Measurements from ENCODE around the gene MYRF. TPM values are rescaled to one million over a fixed set of nuclear protein-coding genes. Genes with fewer than 3 reads are reported as not detected.

The MYRF gene
- total and polyA plus RNA-seq, 2 of the 13 experiments (the other 11 are each of a cell fraction or from before 2014, with no cell fraction given): 10.2 to 25.9 TPM

DNA sequence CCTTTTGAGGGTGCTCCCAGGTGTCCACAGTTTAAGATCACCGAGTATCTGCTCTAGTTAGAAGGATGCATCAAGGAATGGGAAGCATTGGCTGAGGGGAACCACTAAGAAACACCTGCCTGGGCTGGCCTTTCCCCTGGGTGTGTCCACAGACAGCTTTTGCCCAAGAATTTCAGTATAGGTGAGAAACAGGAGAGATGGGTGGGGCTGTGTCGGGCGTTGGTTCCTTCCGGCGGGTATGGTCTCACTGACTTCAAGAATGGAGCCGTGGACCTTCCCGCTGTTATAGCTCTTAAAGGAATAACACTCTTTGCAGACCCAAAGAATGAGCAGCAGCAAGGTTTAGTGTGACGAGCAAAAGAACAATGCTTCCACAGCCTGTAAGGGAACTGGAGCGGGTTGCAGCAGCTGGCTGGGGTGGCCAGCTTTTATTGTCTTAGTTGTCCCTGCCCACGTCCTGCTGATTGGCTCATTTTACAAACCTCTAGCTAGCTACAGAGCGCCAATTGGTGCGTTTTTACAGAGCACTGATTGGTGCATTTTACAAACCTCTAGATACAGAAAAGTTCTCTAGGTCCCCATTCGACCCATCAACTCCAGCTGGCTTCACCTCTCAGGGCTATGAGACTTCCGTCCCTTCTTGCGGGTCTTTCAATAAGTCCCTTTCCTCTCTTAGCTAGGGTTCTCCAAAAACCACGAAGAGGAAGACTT is 62.0 kb downstream of the MYRF start (continued):
- TF ChIP-seq, protein P1, sequence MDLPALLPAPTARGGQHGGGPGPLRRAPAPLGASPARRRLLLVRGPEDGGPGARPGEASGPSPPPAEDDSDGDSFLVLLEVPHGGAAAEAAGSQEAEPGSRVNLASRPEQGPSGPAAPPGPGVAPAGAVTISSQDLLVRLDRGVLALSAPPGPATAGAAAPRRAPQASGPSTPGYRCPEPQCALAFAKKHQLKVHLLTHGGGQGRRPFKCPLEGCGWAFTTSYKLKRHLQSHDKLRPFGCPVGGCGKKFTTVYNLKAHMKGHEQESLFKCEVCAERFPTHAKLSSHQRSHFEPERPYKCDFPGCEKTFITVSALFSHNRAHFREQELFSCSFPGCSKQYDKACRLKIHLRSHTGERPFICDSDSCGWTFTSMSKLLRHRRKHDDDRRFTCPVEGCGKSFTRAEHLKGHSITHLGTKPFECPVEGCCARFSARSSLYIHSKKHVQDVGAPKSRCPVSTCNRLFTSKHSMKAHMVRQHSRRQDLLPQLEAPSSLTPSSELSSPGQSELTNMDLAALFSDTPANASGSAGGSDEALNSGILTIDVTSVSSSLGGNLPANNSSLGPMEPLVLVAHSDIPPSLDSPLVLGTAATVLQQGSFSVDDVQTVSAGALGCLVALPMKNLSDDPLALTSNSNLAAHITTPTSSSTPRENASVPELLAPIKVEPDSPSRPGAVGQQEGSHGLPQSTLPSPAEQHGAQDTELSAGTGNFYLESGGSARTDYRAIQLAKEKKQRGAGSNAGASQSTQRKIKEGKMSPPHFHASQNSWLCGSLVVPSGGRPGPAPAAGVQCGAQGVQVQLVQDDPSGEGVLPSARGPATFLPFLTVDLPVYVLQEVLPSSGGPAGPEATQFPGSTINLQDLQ (CRISPR knock-in tag; IDR thresholded peaks at IDR 0.05): no peak
- TF ChIP-seq, protein P2, sequence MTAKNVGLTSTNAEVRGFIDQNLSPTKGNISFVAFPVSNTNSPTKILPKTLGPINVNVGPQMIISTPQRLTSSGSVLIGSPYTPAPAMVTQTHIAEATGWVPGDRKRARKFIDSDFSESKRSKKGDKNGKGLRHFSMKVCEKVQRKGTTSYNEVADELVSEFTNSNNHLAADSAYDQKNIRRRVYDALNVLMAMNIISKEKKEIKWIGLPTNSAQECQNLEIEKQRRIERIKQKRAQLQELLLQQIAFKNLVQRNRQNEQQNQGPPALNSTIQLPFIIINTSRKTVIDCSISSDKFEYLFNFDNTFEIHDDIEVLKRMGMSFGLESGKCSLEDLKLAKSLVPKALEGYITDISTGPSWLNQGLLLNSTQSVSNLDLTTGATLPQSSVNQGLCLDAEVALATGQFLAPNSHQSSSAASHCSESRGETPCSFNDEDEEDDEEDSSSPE (CRISPR knock-in tag; IDR thresholded peaks at IDR 0.05): no peak
- TF ChIP-seq RBFOX2 (IDR thresholded peaks at IDR 0.05; ENCODE audit: low read depth, low read length) (no peak), KLF16 (CRISPR knock-in tag; IDR thresholded peaks at IDR 0.05) (no peak), RBM22 (optimal IDR thresholded peaks at IDR 0.05; ENCODE audit: low read length) (no peak), ELF4 (CRISPR knock-in tag; IDR thresholded peaks at IDR 0.05; ENCODE audit: borderline replicate concordance) (no peak), CEBPB (IDR thresholded peaks at IDR 0.05; ENCODE audit: borderline replicate concordance, low read depth, low read length) (no peak), NFYB (CRISPR knock-in tag; IDR thresholded peaks at IDR 0.05) (peak; percentile 77), HNRNPK (IDR thresholded peaks at IDR 0.05; ENCODE audit: low read depth, low read length, poor library complexity, severe bottlenecking) (no peak), NFKB2 (CRISPR knock-in tag; IDR thresholded peaks at IDR 0.05; ENCODE audit: borderline replicate concordance) (no peak), ZNF710 (CRISPR knock-in tag; IDR thresholded peaks at IDR 0.05; ENCODE audit: borderline replicate concordance) (no peak), ZSCAN9 (CRISPR knock-in tag; IDR thresholded peaks at IDR 0.05; ENCODE audit: borderline replicate concordance) (no peak), ZC3H13 (CRISPR knock-in tag; IDR thresholded peaks at IDR 0.05) (no peak)
- TF ChIP-seq, protein P3, sequence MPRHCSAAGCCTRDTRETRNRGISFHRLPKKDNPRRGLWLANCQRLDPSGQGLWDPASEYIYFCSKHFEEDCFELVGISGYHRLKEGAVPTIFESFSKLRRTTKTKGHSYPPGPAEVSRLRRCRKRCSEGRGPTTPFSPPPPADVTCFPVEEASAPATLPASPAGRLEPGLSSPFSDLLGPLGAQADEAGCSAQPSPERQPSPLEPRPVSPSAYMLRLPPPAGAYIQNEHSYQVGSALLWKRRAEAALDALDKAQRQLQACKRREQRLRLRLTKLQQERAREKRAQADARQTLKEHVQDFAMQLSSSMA (CRISPR knock-in tag; IDR thresholded peaks at IDR 0.05): no peak
- TF ChIP-seq, protein P4, sequence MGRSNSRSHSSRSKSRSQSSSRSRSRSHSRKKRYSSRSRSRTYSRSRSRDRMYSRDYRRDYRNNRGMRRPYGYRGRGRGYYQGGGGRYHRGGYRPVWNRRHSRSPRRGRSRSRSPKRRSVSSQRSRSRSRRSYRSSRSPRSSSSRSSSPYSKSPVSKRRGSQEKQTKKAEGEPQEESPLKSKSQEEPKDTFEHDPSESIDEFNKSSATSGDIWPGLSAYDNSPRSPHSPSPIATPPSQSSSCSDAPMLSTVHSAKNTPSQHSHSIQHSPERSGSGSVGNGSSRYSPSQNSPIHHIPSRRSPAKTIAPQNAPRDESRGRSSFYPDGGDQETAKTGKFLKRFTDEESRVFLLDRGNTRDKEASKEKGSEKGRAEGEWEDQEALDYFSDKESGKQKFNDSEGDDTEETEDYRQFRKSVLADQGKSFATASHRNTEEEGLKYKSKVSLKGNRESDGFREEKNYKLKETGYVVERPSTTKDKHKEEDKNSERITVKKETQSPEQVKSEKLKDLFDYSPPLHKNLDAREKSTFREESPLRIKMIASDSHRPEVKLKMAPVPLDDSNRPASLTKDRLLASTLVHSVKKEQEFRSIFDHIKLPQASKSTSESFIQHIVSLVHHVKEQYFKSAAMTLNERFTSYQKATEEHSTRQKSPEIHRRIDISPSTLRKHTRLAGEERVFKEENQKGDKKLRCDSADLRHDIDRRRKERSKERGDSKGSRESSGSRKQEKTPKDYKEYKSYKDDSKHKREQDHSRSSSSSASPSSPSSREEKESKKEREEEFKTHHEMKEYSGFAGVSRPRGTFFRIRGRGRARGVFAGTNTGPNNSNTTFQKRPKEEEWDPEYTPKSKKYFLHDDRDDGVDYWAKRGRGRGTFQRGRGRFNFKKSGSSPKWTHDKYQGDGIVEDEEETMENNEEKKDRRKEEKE (IDR thresholded peaks at IDR 0.05): no peak

Measured in HepG2 (cell line).